Liver (tissue), 9 donors: ENCODE measurements around the gene LRRN4CL. TPM values are rescaled to one million over a fixed set of nuclear protein-coding genes. Genes with fewer than 3 reads are reported as not detected.
A peak's percentile ranks its signal among the peaks of the same experiment; 100 is the strongest.

ENCODE experiments used
- DNase-seq: peaks from one replicate; pipeline ENCODE4 v3.0.0-alpha.2; 2017; ENCODE audit warnings: low spot score
- H3K27ac ChIP-seq, 2 donors: one replicate each; pipeline ENCODE4 v1.7.0; 2013; ENCODE audit warnings: inconsistent platforms in 2 of 2, low read length in 2 of 2, control low read depth in 1 of 2, low read depth in 1 of 2, mild to moderate bottlenecking in 1 of 2
- H3K27me3 ChIP-seq, 4 donors: one replicate each; pipeline versions ENCODE4 v1.6.1 to v1.7.0; 2013; ENCODE audit warnings: low read length in 3 of 4, inconsistent platforms in 1 of 4, mild to moderate bottlenecking in 1 of 4, moderate library complexity in 1 of 4; ENCODE audit not compliant: control insufficient read depth in 4 of 4, insufficient read depth in 4 of 4
- H3K36me3 ChIP-seq, 4 donors: one replicate each; pipeline versions ENCODE4 v1.6.1 to v1.7.0; 2013; ENCODE audit warnings: low read length in 3 of 4, mild to moderate bottlenecking in 3 of 4, low read depth in 1 of 4, moderate library complexity in 1 of 4; ENCODE audit not compliant: control insufficient read depth in 4 of 4, insufficient read depth in 3 of 4
- H3K4me1 ChIP-seq, 4 donors: one replicate each; pipeline versions ENCODE4 v1.6.1 to v1.7.0; 2013; ENCODE audit warnings: low read length in 3 of 4, mild to moderate bottlenecking in 3 of 4, moderate library complexity in 1 of 4; ENCODE audit not compliant: control insufficient read depth in 4 of 4, insufficient read depth in 4 of 4
- H3K4me3 ChIP-seq, 3 donors: one replicate each; pipeline versions ENCODE4 v1.6.1 to v1.7.0; 2013; ENCODE audit warnings: low read length in 3 of 3, control low read depth in 1 of 3, low read depth in 1 of 3, mild to moderate bottlenecking in 1 of 3
- H3K9ac ChIP-seq, 2 donors: one replicate each; pipeline ENCODE4 v1.7.0; 2013; ENCODE audit warnings: low read length in 2 of 2, mild to moderate bottlenecking in 2 of 2, moderate library complexity in 2 of 2, control low read depth in 1 of 2, low read depth in 1 of 2
- H3K9me3 ChIP-seq, 4 donors: one replicate each; pipeline versions ENCODE4 v1.6.1 to v1.7.0; 2013; ENCODE audit warnings: low read length in 3 of 4; ENCODE audit not compliant: control insufficient read depth in 4 of 4
- ATF3 ChIP-seq: IDR thresholded peaks from 2 replicates; pipeline ENCODE4 v1.6.1; 2016; ENCODE audit warnings: antibody characterized with exemption
- CTCF ChIP-seq: fragments of 150-350 bp; IDR thresholded peaks from 2 replicates; pipeline ENCODE4 v1.5.1; 2017; ENCODE audit warnings: improper control_type of control experiment, low read depth, low read length; ENCODE audit not compliant: missing input control
- EGR1 ChIP-seq, 2 donors: IDR thresholded peaks; 2 replicates each; pipeline ENCODE4 v1.6.1; 2016 to 2018; ENCODE audit warnings: antibody characterized with exemption in 2 of 2, low read depth in 2 of 2
- FOXA1 ChIP-seq: IDR thresholded peaks from 2 replicates; pipeline ENCODE4 v1.6.1; 2016; ENCODE audit warnings: antibody characterized with exemption
- FOXA2 ChIP-seq: IDR thresholded peaks from 2 replicates; pipeline ENCODE4 v1.6.1; 2016; ENCODE audit warnings: antibody characterized with exemption
- GABPA ChIP-seq, 2 donors: IDR thresholded peaks in 1 of 2; conservative IDR thresholded peaks in 1 of 2; 2 replicates each; pipeline ENCODE4 v1.6.1; 2016; ENCODE audit warnings: antibody characterized with exemption in 2 of 2, mild to moderate bottlenecking in 1 of 2, moderate library complexity in 1 of 2
- HNF4A ChIP-seq, 2 donors: conservative IDR thresholded peaks; 2 replicates each; pipeline ENCODE4 v1.6.1; 2016; ENCODE audit warnings: antibody characterized with exemption in 2 of 2, mild to moderate bottlenecking in 2 of 2
- HNF4G ChIP-seq: IDR thresholded peaks from 2 replicates; pipeline ENCODE4 v1.6.1; 2016; ENCODE audit warnings: antibody characterized with exemption
- JUND ChIP-seq, 2 donors: IDR thresholded peaks; 2 replicates each; pipeline ENCODE4 v1.6.1; 2016; ENCODE audit warnings: antibody characterized with exemption in 2 of 2
- MAX ChIP-seq: IDR thresholded peaks from 2 replicates; pipeline ENCODE4 v1.6.1; 2016; ENCODE audit warnings: antibody characterized with exemption
- NR2F2 ChIP-seq: IDR thresholded peaks from 2 replicates; pipeline ENCODE4 v1.6.1; 2016; ENCODE audit warnings: antibody characterized with exemption
- RAD21 ChIP-seq, 2 donors: IDR thresholded peaks; 2 replicates each; pipeline ENCODE4 v1.6.1; 2016; ENCODE audit warnings: antibody characterized with exemption in 2 of 2, mild to moderate bottlenecking in 2 of 2
- RXRA ChIP-seq, 2 donors: IDR thresholded peaks; 2 replicates each; pipeline ENCODE4 v1.6.1; 2017 to 2018; ENCODE audit warnings: antibody characterized with exemption in 2 of 2, mild to moderate bottlenecking in 1 of 2
- SP1 ChIP-seq: IDR thresholded peaks from 2 replicates; pipeline ENCODE4 v1.6.1; 2018; ENCODE audit warnings: antibody characterized with exemption, mild to moderate bottlenecking
- TAF1 ChIP-seq: conservative IDR thresholded peaks from 2 replicates; pipeline ENCODE4 v1.6.1; 2016; ENCODE audit warnings: antibody characterized with exemption, mild to moderate bottlenecking
- YY1 ChIP-seq: IDR thresholded peaks from 2 replicates; pipeline ENCODE4 v1.6.1; 2016; ENCODE audit warnings: antibody characterized with exemption, mild to moderate bottlenecking
- ZBTB33 ChIP-seq: IDR thresholded peaks from 2 replicates; pipeline ENCODE4 v1.6.1; 2016; ENCODE audit warnings: antibody characterized with exemption
- WGBS: extraction: QIAGEN DNeasy Blood & Tissue Kit; methylation state at CpG from one replicate; pipeline ENCODE4 v1.1.7; 2013; 5-methylcytosine and 5-hydroxymethylcytosine counted together
- polyA plus RNA-seq, 2 donors: library from polyadenylated mRNA; stranded (reverse) in 1 of 2; unstranded in 1 of 2; fragments of 200-250 nt in 1 of 2; fragments of >200 nt in 1 of 2; fragmentation: Nextera tagmentation in 1 of 2; extraction: Ambion mirVana in 1 of 2; gene quantifications; one replicate each; pipeline versions ENCODE4 v1.2.1 to v1.2.3, GENCODE V29; 2013 to 2015
- total RNA-seq, 2 donors: library from RNA; depleted of rRNA; stranded (reverse); fragments of >200 nt; gene quantifications; one replicate each; pipeline ENCODE4 v1.2.3, GENCODE V29; 2014
- TF ChIP-seq, protein P1 (sequence below): IDR thresholded peaks from 2 replicates; pipeline ENCODE4 v1.6.1; 2016; ENCODE audit warnings: antibody characterized with exemption, mild to moderate bottlenecking
- donor health status: healthy.
- donor health status: healthy.
- donor health status: healthy.
- donor health status: healthy.
- donor health status: healthy.

Gene LRRN4CL
- total and polyA plus RNA-seq, 4 donors: 0.06 to 0.08 TPM; not detected in 2

- WGBS: under 1% methylated on average over 72 of the region's 72 CpGs
- TF ChIP-seq TAF1: no peak
- TF ChIP-seq FOXA1: no peak
- no peak for TF ChIP-seq CTCF
- no peak for TF ChIP-seq SP1
- no peak for TF ChIP-seq FOXA2
- TF ChIP-seq EGR1 (IDR thresholded peaks at IDR 0.05; ENCODE audit: low read depth in 2 of 2): peak; percentile 9 to 27
- TF ChIP-seq NR2F2: peak; percentile 54
- TF ChIP-seq GABPA (IDR thresholded peaks at IDR 0.05 in 1 of 2, conservative IDR thresholded peaks at IDR 0.05 in 1 of 2): peak; percentile 43 to 86
- TF ChIP-seq HNF4A (conservative IDR thresholded peaks at IDR 0.05): no peak
- TF ChIP-seq, protein P1, sequence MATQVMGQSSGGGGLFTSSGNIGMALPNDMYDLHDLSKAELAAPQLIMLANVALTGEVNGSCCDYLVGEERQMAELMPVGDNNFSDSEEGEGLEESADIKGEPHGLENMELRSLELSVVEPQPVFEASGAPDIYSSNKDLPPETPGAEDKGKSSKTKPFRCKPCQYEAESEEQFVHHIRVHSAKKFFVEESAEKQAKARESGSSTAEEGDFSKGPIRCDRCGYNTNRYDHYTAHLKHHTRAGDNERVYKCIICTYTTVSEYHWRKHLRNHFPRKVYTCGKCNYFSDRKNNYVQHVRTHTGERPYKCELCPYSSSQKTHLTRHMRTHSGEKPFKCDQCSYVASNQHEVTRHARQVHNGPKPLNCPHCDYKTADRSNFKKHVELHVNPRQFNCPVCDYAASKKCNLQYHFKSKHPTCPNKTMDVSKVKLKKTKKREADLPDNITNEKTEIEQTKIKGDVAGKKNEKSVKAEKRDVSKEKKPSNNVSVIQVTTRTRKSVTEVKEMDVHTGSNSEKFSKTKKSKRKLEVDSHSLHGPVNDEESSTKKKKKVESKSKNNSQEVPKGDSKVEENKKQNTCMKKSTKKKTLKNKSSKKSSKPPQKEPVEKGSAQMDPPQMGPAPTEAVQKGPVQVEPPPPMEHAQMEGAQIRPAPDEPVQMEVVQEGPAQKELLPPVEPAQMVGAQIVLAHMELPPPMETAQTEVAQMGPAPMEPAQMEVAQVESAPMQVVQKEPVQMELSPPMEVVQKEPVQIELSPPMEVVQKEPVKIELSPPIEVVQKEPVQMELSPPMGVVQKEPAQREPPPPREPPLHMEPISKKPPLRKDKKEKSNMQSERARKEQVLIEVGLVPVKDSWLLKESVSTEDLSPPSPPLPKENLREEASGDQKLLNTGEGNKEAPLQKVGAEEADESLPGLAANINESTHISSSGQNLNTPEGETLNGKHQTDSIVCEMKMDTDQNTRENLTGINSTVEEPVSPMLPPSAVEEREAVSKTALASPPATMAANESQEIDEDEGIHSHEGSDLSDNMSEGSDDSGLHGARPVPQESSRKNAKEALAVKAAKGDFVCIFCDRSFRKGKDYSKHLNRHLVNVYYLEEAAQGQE: peak; percentile 42
- peak; percentile 42 for TF ChIP-seq MAX
- TF ChIP-seq ZBTB33: no peak
- no peak for TF ChIP-seq RAD21 (IDR thresholded peaks at IDR 0.05)
- TF ChIP-seq YY1: peak; percentile 88
- TF ChIP-seq HNF4G: no peak
- TF ChIP-seq RXRA (IDR thresholded peaks at IDR 0.05): peak in 1 of 2 donors; percentile 49
- peak; percentile 8 for TF ChIP-seq ATF3
- TF ChIP-seq JUND (IDR thresholded peaks at IDR 0.05): no peak
- peak; percentile 97 for DNase-seq
- peaks cover 2 to 40% (median 25%) of the 10 kb centered on the region in 4 donors for H3K4me1 ChIP-seq
- H3K9ac ChIP-seq: peak within 1 kb of the TSS; percentile 86 to 87
- H3K4me3 ChIP-seq: peak within 1 kb of the TSS; percentile 87 to 100 (median 96)
- H3K36me3 ChIP-seq: peaks cover 12 to 16% (median 14%) of the 10 kb centered on the region in 4 donors
- H3K27ac ChIP-seq: peak within 1 kb of the TSS; percentile 97
- no peaks in the 10 kb centered on the region for H3K27me3 ChIP-seq
- H3K9me3 ChIP-seq: no peaks in the 10 kb centered on the region
Measured at GRCh38 chr11:62727165-62727871, 38.0 kb upstream of the LRRN4CL start, which contains the start of gene HNRNPUL2. Gene HNRNPUL2 (minus strand): TSS chr11:62727457. CDS start chr11:62727156, 301 bp downstream.
